CD4-positive, CD25-positive, alpha-beta regulatory T cell (primary cell): ENCODE measurements around the gene SLC41A3. TPM values are rescaled to one million over a fixed set of nuclear protein-coding genes. Genes with fewer than 3 reads are reported as not detected.

Source experiments
- ATAC-seq, 2 donors: fragments of 150-1000 bp; cut with Tn5 transposase; one replicate each; pipeline ENCODE4 v1.10.0; 2021; ENCODE audit warnings: low read depth in 2 of 2, moderate number of reproducible peaks in 2 of 2, moderate library complexity in 1 of 2
- DNase-seq, 3 donors: peaks; one replicate each; pipeline versions ENCODE4 v3.0.0 to v3.0.0-alpha.2; 2012 to 2022; ENCODE audit warnings: mixed read lengths in 1 of 3
- H3K27ac ChIP-seq: one replicate; pipeline ENCODE4 v1.7.0; 2013; ENCODE audit warnings: mild to moderate bottlenecking, low read length; ENCODE audit not compliant: insufficient read depth, poor library complexity, severe bottlenecking
- H3K27me3 ChIP-seq: one replicate; pipeline ENCODE4 v1.7.0; 2013; ENCODE audit warnings: low read length; ENCODE audit not compliant: control insufficient read depth, insufficient read depth
- H3K36me3 ChIP-seq: one replicate; pipeline ENCODE4 v1.7.0; 2013; ENCODE audit warnings: mild to moderate bottlenecking, low read length, moderate library complexity; ENCODE audit not compliant: control insufficient read depth, insufficient read depth
- H3K4me1 ChIP-seq: 2 replicates; pipeline ENCODE4 v1.7.0; 2013; ENCODE audit warnings: mild to moderate bottlenecking, low read length; ENCODE audit not compliant: insufficient read depth, control insufficient read depth, poor library complexity, severe bottlenecking
- H3K4me3 ChIP-seq: one replicate; pipeline ENCODE4 v1.7.0; 2013; ENCODE audit warnings: low read depth, mild to moderate bottlenecking, low read length, moderate library complexity
- H3K9me3 ChIP-seq, 2 experiments: 1 replicate in 1 of 2; 2 replicates in 1 of 2; pipeline ENCODE4 v1.7.0; 2013; ENCODE audit warnings: low read length in 2 of 2, mild to moderate bottlenecking in 1 of 2, moderate library complexity in 1 of 2; ENCODE audit not compliant: control insufficient read depth in 2 of 2
- H3K27ac Mint-ChIP-seq, 3 donors: one replicate each; pipeline ENCODE4 v1.8.0; 2020 to 2022; ENCODE audit warnings: mild to moderate bottlenecking in 3 of 3, mixed read lengths in 3 of 3, moderate library complexity in 2 of 3
- H3K27me3 Mint-ChIP-seq: one replicate; pipeline ENCODE4 v1.8.0; 2022; ENCODE audit warnings: mild to moderate bottlenecking, mixed read lengths
- H3K36me3 Mint-ChIP-seq: one replicate; pipeline ENCODE4 v1.8.0; 2020; ENCODE audit warnings: mixed read lengths
- H3K4me1 Mint-ChIP-seq, 4 donors: one replicate each; pipeline ENCODE4 v1.8.0; 2020 to 2022; ENCODE audit warnings: mixed read lengths in 4 of 4, mild to moderate bottlenecking in 1 of 4
- H3K4me3 Mint-ChIP-seq, 4 donors: one replicate each; pipeline ENCODE4 v1.8.0; 2020 to 2022; ENCODE audit warnings: mild to moderate bottlenecking in 4 of 4, mixed read lengths in 4 of 4, moderate library complexity in 3 of 4
- H3K9me3 Mint-ChIP-seq, 7 donors: one replicate each; pipeline ENCODE4 v1.8.0; 2020 to 2022; ENCODE audit warnings: mixed read lengths in 7 of 7, mild to moderate bottlenecking in 3 of 7, moderate library complexity in 2 of 7
- polyA plus RNA-seq, 4 donors: library from polyadenylated mRNA; unstranded; fragments of 300-500 nt; fragmentation: Illumina TruSeq; gene quantifications; one replicate each; pipeline ENCODE4 v1.2.3, GENCODE V29; 2021
- total RNA-seq: library from RNA; stranded (reverse); gene quantifications from one replicate; pipeline ENCODE4 v1.2.3, GENCODE V29; 2022

The SLC41A3 gene
- total and polyA plus RNA-seq, 5 donors from 2014 or later, result 31.2 to 51.3 (median 40.3) TPM

DNA sequence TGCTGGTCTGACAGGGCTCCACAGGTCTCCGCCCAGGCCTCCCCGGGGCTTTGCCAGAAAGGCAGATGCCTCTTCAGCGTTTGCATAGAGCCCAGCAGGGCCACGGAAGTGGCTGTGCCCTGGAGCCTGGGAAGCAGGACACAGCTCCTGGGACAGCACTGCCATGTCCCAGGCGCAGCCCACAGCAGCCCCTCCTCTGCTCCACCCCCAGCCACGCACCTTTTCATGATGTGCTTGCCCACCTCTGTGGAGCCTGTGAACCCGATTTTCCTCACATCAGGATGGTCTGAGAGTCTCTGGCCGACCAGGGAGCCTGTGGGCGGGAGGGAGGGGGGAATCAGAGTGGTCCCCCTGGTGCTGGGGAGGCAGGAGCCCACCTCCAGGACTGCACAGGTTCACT is 33.9 kb upstream of the SLC41A3 start:
- no peak overlapping the region for H3K4me3 Mint-ChIP-seq
- peaks cover 0 to 3% (median 0%) of the 10 kb centered on the region in 7 donors for H3K9me3 Mint-ChIP-seq
- H3K4me1 ChIP-seq, result no peaks in the 10 kb centered on the region
- no peak for DNase-seq
- no peak overlapping the region for H3K27ac Mint-ChIP-seq
- no peak for ATAC-seq
- no peak overlapping the region for H3K27ac ChIP-seq
- H3K4me3 ChIP-seq, result no peak overlapping the region
- peaks cover 9% of the 10 kb centered on the region for H3K27me3 Mint-ChIP-seq
- H3K36me3 ChIP-seq, result no peaks in the 10 kb centered on the region
- H3K9me3 ChIP-seq, result no peaks in the 10 kb centered on the region
- H3K4me1 Mint-ChIP-seq, result no peaks in the 10 kb centered on the region
- no peaks in the 10 kb centered on the region for H3K36me3 Mint-ChIP-seq
- no peaks in the 10 kb centered on the region for H3K27me3 ChIP-seq

DNA sequence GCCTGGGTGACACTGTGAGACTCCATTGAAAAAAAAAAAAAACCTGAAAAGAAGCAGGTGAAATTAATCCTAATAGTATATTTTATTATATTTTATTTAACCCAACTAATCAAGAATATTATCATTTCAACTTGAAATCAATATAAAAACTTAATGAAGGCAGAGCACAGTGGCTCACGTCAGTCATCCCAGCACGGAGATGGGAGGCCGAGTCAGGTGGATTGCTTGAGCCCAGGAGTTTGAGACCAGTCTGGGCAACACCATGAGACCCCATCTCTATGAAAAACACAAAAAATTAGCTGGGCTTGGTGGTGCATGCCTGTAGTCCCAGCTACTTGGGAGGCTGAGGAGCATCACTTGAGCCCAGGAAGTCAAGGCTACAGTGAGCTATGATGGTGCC is 33.3 kb upstream of the SLC41A3 start:
- Histone ChIP-seq H3K9me3 (no peaks in the 10 kb centered on the region), H3K4me1 (no peaks in the 10 kb centered on the region), H3K27me3 (no peaks in the 10 kb centered on the region), H3K36me3 (no peaks in the 10 kb centered on the region), H3K4me3 (no peak overlapping the region), H3K27ac (no peak overlapping the region)
- Mint-ChIP-seq H3K36me3 (no peaks in the 10 kb centered on the region), H3K4me3 (no peak overlapping the region), H3K9me3 (peaks cover 0 to 2% (median 0%) of the 10 kb centered on the region in 7 donors), H3K4me1 (no peaks in the 10 kb centered on the region), H3K27me3 (peaks cover 9% of the 10 kb centered on the region), H3K27ac (no peak overlapping the region)
- ATAC-seq, result no peak
- no peak for DNase-seq

DNA sequence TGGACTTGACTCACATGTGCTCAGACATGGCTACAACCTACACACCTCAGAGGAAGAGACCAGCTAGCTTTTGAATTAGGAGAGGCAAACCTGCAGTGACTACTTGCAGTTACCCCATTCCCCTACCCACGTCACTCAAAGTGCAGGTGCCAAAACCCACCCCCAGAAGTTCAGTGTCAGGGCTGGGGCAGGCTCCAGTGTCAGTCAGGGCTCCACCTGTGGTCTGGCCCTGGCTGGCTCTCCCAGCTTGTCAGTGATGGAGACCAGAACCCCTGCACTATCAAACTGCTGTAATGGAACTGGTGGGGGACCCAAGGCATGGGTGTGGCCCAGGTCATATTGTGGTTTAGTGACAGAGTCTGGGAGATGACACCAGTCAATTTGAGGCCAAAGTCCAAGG is 32.6 kb upstream of the SLC41A3 start:
- no peak overlapping the region for H3K27ac Mint-ChIP-seq
- Histone ChIP-seq H3K9me3 (no peaks in the 10 kb centered on the region), H3K4me1 (no peaks in the 10 kb centered on the region), H3K27me3 (no peaks in the 10 kb centered on the region), H3K27ac (no peak overlapping the region), H3K4me3 (no peak overlapping the region), H3K36me3 (no peaks in the 10 kb centered on the region)
- peaks cover 0 to 2% (median 0%) of the 10 kb centered on the region in 7 donors for H3K9me3 Mint-ChIP-seq
- H3K36me3 Mint-ChIP-seq, result no peaks in the 10 kb centered on the region
- H3K27me3 Mint-ChIP-seq, result peaks cover 9% of the 10 kb centered on the region
- ATAC-seq (no peak), DNase-seq (no peak)
- H3K4me3 Mint-ChIP-seq, result no peak overlapping the region
- H3K4me1 Mint-ChIP-seq, result no peaks in the 10 kb centered on the region

DNA sequence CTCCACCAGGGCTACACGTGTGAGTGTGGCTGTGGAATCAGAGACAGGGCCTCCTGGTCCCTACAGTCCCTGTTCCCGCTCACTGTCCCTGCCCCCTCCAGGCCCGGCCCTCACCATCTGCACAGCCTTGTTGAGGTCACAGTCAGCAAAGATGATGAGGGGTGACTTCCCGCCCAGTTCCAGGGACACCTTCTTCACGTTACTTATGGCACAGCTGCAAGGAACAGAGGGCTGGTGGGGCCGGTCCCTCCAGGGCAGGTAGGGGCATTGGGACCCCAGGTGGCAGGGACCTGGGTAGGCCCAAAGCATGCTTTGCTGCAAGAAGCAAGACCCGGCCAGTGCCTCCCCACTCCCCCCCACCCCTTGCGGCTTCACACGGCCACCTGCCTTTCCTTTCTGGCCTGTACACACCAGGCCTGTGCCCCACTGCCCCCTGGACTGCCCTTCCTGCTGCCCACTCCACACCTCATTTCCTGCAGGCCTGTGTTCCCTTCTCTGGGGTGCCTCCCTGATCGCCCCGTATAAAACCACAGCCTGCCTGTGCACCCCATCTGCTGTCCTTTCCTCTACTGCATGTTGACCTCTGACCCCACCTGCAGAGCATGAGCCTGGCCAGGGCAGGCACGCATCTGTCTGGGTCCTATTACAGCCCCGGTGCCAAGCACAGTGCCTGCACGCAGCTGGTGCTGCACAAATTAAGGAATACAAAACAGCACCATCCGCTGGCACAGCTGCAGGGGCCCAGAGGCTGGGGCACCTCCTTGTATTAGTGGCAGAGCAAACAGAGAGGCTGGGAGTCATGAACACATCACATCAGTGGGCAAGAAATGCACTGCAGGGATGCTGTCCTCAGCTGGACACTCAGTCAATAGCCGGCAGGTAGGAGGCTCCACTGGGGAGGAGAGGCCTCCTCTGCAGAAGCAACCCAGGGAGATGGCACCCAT is 30.8 kb upstream of the SLC41A3 start:
- H3K27me3 Mint-ChIP-seq, result peaks cover 9% of the 10 kb centered on the region
- H3K9me3 Mint-ChIP-seq, result peaks cover 0 to 2% (median 0%) of the 10 kb centered on the region in 7 donors
- H3K9me3 ChIP-seq, result no peaks in the 10 kb centered on the region
- no peaks in the 10 kb centered on the region for H3K36me3 ChIP-seq
- H3K27ac Mint-ChIP-seq, result no peak overlapping the region
- no peaks in the 10 kb centered on the region for H3K36me3 Mint-ChIP-seq
- H3K27me3 ChIP-seq, result no peaks in the 10 kb centered on the region
- no peak overlapping the region for H3K27ac ChIP-seq
- H3K4me3 Mint-ChIP-seq, result no peak overlapping the region
- no peak overlapping the region for H3K4me3 ChIP-seq
- ATAC-seq (no peak), DNase-seq (no peak)
- no peaks in the 10 kb centered on the region for H3K4me1 Mint-ChIP-seq
- H3K4me1 ChIP-seq, result no peaks in the 10 kb centered on the region

DNA sequence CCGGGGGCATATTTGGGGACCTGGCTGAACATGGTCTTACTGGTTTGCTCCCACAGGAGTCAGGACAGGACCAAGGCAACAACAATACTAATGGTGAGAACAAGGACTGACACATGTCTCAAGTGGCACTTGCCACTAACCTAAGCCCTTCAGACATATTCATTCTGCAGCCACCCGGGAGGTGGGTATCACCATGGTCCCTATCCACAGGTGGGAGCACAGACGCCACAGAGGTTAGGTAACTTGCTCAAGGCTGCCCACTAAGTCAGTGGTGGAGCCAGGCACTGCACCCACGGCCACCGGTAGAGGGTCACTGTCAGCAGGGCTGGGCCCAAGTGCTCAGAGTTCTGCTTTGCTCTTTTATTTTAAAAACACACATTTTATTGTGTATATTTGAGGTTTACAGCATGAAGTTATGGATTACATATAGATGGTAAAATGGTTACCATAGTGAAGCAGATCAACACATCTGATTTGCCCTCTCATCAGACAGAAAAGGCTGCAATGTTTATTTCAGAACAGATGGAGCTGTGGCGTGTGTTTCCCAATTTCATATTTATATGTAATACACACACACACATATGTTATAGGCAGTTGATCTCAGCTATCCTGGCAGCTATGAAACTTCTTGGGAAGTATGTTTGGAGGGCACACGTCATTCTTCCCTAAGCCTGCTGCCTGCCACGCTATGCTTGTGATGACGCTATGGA is 30.0 kb upstream of the SLC41A3 start:
- Histone ChIP-seq H3K9me3 (no peaks in the 10 kb centered on the region), H3K27me3 (no peaks in the 10 kb centered on the region), H3K36me3 (no peaks in the 10 kb centered on the region), H3K27ac (no peak overlapping the region), H3K4me1 (no peaks in the 10 kb centered on the region), H3K4me3 (no peak overlapping the region)
- ATAC-seq, result peak in 1 of 2 donors; percentile 43
- no peak overlapping the region for H3K27ac Mint-ChIP-seq
- no peak for DNase-seq
- H3K27me3 Mint-ChIP-seq, result peaks cover 1% of the 10 kb centered on the region
- no peaks in the 10 kb centered on the region for H3K9me3 Mint-ChIP-seq
- no peaks in the 10 kb centered on the region for H3K36me3 Mint-ChIP-seq
- H3K4me3 Mint-ChIP-seq, result no peak overlapping the region
- no peaks in the 10 kb centered on the region for H3K4me1 Mint-ChIP-seq

DNA sequence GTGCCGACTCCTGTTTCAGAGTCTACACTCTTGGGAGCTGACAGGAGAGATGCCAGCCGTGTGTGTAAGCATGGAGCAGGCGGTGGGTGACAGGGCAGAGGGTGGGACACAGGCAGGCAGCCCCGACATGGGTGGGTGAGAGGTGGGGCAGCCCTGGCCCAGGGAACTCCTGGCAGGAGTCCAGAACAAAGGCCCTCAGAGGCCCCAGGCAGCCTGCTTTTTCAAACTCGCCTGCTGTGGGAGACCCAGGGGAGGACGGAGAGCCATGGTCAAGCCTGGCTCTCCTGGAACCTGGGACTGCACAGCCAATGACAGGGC is 29.3 kb upstream of the SLC41A3 start:
- Histone ChIP-seq H3K27me3 (no peaks in the 10 kb centered on the region), H3K4me1 (no peaks in the 10 kb centered on the region), H3K27ac (no peak overlapping the region), H3K4me3 (no peak overlapping the region), H3K36me3 (no peaks in the 10 kb centered on the region), H3K9me3 (no peaks in the 10 kb centered on the region)
- Mint-ChIP-seq H3K4me1 (no peaks in the 10 kb centered on the region), H3K36me3 (no peaks in the 10 kb centered on the region), H3K27me3 (no peaks in the 10 kb centered on the region), H3K9me3 (no peaks in the 10 kb centered on the region), H3K27ac (no peak overlapping the region), H3K4me3 (no peak overlapping the region)
- ATAC-seq (no peak), DNase-seq (no peak)

DNA sequence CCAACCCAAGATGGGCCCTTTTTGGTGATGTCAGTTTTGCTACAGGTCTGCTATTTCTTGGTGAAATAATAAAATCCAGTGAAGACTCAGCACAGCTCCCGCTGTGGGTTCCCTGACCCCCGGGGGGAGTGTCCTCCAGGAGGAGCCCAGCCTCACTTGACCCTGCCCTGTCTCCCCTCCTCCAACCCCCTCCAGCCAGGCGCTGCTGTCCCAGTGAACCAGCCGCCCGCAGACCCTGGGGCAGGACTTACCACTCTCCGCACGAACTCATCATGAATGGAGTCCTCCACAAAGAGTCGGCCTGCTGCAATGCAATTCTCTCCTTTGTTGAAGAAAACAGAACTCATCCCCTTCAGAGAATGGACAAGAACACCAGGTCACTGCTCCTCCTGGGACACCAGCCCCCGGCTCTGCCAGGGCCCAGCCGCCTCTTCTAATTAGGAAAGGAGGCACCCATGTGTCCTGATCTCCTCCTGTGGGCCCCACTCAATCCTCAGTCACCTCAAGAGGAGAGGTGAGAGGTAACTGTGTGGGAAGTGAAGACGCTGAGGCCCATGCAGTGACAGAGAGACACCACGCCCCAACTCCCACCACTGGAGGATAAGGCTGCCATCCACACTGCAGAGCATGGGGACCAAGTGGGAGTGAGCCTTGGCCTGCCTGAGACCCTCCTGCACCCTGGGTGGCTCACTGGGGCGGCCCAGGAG is 28.8 kb upstream of the SLC41A3 start:
- Mint-ChIP-seq H3K36me3 (no peaks in the 10 kb centered on the region), H3K4me3 (no peak overlapping the region), H3K9me3 (no peaks in the 10 kb centered on the region), H3K4me1 (no peaks in the 10 kb centered on the region), H3K27ac (no peak overlapping the region), H3K27me3 (no peaks in the 10 kb centered on the region)
- no peak overlapping the region for H3K27ac ChIP-seq
- no peak overlapping the region for H3K4me3 ChIP-seq
- H3K27me3 ChIP-seq, result no peaks in the 10 kb centered on the region
- no peaks in the 10 kb centered on the region for H3K9me3 ChIP-seq
- DNase-seq, result no peak
- no peak for ATAC-seq
- no peaks in the 10 kb centered on the region for H3K4me1 ChIP-seq
- H3K36me3 ChIP-seq, result no peaks in the 10 kb centered on the region
